Cardiac fibroblast (primary cell): ENCODE data around the gene TEAD2.
"Not testable (repeated sequence)": the region's sequence is repeated elsewhere in the genome, so short reads cannot be mapped to it uniquely, and the experiment has no call there.

ENCODE experiments used
- DNase-seq, 2 donors: peaks; one replicate each; pipeline versions ENCODE4 v3.0.0 to v3.0.0-alpha.2; 2010; ENCODE audit warnings: low read depth in 2 of 2
- H3K4me3 ChIP-seq, 2 donors: replicated peaks in 1 of 2; 1 replicate in 1 of 2; 2 replicates in 1 of 2; pipeline ENCODE4 v1.5.1; 2011; ENCODE audit warnings: low read depth in 2 of 2, low read length in 2 of 2, mild to moderate bottlenecking in 2 of 2, moderate library complexity in 1 of 2
- TF ChIP-seq, protein P1 (sequence below): IDR thresholded peaks from one replicate; pipeline ENCODE4 v1.5.1; 2011; ENCODE audit warnings: low read depth, mild to moderate bottlenecking, low read length, inconsistent platforms

TEAD2 gene

DNA sequence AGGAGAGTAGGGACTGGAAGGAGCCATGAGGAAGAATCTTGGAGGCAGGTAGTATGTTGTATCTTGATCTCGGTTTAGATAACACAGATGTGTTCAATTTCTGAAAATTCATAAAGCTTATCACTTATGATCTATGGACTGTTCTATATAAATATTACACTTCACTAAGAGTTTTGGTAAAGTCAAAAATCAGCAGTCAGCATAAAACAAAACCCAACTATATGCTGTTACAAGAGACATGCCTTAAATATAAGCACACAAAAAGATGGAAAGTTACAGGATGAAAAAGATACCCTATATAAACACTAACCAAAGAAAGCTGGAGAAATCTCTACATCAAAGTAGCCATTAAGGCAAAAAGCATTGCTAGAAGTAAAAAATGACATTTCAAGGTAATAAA is 21.4 kb upstream of the TEAD2 start:
- DNase-seq, result no peak
- H3K4me3 ChIP-seq, result no peak overlapping the region
- TF ChIP-seq, protein P1, sequence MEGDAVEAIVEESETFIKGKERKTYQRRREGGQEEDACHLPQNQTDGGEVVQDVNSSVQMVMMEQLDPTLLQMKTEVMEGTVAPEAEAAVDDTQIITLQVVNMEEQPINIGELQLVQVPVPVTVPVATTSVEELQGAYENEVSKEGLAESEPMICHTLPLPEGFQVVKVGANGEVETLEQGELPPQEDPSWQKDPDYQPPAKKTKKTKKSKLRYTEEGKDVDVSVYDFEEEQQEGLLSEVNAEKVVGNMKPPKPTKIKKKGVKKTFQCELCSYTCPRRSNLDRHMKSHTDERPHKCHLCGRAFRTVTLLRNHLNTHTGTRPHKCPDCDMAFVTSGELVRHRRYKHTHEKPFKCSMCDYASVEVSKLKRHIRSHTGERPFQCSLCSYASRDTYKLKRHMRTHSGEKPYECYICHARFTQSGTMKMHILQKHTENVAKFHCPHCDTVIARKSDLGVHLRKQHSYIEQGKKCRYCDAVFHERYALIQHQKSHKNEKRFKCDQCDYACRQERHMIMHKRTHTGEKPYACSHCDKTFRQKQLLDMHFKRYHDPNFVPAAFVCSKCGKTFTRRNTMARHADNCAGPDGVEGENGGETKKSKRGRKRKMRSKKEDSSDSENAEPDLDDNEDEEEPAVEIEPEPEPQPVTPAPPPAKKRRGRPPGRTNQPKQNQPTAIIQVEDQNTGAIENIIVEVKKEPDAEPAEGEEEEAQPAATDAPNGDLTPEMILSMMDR, result no peak

DNA sequence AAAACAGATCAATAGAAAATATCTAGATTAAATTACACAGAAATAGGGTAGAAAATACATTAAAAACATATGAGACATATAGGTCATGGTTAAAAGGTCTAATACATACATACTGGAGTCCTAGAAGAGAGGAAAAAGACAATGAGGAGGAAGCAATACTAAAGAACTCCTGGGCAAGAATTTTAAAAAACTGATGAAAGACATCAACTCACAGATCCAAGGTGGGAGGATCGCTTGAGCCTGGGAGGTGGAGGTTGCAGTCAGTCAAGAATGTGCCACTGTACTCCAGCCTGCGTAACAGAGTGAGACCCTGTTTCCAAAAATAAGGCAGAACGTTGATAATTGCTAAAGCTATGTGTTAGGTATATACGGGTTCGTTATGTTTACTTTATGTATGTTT is 20.4 kb upstream of the TEAD2 start:
- DNase-seq, result no peak
- TF ChIP-seq, protein P1, result no peak
- no peak overlapping the region for H3K4me3 ChIP-seq

DNA sequence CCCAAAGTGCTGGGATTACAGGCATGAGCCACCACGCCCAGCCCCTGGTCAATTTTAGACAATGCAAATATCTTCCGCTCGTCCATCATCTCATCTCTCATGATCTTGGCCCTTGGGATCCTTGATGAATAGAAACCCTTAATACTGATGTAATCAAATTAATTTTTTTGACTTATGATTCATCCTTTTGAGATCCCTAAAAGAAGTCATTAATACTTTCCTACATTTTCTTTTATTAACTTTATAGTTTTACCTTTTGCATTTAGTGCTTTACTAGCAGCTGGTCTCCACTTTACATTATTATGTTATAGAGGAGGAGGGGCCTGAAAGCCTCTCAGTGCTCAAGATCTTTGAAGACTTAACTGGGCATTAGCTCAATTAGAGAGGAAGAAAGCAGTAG is 18.2 kb upstream of the TEAD2 start:
- no peak for DNase-seq
- no peak overlapping the region for H3K4me3 ChIP-seq
- TF ChIP-seq, protein P1, result no peak

DNA sequence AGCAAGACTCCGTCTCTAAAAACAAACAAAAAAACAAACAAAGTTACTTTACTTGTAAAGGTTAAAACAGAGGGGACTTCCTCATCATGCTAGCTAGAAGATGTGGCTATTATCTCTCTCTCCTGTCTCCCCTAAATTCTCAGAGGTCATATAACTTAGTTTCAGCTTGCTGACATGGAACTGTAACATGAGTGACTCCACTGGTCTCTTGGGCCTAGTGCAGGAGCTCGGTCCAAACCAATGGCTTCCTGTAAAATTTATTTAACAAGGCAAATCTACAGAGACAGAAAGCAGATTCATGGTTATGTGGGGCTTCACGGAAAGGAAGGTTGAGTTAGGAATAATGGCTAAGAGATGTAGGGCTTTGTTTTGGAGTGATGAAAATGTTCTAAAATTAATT is 16.3 kb upstream of the TEAD2 start:
- TF ChIP-seq, protein P1, result no peak
- no peak overlapping the region for H3K4me3 ChIP-seq
- DNase-seq, result no peak

DNA sequence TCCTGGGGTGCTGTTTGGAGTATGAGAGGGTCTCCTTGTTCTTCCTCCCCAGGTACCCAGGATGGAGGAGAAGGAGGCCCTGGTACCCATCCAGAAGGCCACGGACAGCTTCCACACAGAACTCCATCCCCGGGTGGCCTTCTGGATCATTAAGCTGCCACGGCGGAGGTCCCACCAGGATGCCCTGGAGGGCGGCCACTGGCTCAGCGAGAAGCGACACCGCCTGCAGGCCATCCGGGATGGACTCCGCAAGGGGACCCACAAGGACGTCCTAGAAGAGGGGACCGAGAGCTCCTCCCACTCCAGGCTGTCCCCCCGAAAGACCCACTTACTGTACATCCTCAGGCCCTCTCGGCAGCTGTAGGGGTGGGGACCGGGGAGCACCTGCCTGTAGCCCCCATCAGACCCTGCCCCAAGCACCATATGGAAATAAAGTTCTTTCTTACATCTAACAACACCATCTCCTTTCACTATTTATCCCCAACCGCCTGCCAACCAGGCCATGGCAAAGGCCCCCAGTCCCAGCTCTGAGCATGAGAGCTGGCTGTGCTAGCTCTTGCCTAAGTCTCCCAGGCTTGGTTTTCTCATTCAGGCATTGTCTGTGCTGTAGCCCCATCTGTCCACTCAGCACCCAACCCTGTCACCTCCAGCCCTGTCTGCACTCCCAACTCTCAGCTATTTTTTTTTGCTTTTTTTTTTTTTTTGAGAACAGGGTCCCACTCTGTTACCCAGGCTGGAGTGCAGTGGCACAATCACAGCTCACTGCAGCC is 12.6 kb upstream of the TEAD2 start:
- no peak for DNase-seq
- TF ChIP-seq, protein P1, result no peak
- H3K4me3 ChIP-seq, result no peak overlapping the region

DNA sequence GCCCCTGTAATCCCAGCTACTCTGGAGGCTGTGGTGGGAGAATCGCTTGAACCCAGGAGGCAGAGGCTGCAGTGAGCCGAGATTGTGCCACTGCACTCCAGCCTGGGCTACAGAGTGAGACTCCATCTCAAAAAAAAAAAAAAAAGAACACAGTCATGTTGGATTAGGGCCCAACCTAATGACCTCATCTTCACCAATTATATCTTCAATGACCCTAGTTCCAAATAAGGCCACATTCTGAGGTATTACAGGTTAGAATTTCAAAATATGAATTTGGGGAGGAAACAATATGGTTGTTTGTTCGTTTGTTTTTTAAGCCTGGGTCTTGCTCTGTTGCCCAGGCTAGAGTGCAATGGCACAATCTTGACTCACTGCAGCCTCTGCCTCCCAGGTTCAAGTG is 11.0 kb upstream of the TEAD2 start:
- not testable (repeated sequence) for DNase-seq, H3K4me3 ChIP-seq

DNA sequence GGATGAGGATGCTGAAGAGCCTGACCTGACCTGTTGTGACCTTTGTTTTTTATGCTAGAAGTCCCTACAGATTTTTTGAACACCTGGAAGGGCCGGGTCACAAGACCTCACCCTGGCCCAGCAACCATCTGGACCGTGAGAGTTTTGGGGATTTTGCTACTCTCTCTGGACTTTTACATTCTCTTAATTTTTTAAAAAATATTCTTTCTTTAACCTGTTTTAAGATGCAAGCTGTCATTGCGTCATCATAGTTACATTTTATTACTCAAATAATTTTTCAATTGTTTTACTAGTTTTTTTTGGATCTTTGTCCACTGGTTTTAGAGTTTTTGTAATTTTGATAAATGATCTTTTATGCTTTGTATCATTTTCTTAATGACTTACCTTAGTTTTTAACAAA is 9.0 kb upstream of the TEAD2 start:
- H3K4me3 ChIP-seq, result no peak overlapping the region
- no peak for DNase-seq
- TF ChIP-seq, protein P1, result no peak
